Left hindlimb (tissue), 1 donor: ENCODE data around the gene GAGE13.
"Not testable (repeated sequence)": the region's sequence is repeated elsewhere in the genome, so short reads cannot be mapped to it uniquely, and the experiment has no call there.

Experiments used
- DNase-seq: peaks from one replicate; pipeline ENCODE4 v3.0.0-alpha.2; 2018

GAGE13 gene

DNA sequence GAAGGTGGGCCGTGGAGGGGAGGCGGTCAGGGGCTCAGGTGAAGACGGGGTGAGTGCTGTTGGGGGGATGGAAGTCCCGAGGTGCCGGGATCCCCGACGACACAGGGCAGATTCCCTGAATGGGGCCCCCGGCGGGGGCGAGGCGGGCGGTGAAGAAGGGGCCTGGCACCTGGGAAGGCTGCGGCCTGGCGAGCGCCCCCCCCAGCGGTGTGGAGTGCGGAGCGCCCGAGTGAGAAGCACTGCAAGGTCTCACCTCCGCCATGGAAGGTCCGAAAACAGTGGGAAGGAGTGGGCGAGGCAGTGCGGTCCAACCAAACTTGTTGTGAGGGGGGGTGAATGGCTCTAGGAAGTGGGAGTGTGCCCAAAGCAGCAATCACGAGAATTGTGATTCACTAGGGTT is 10.1 kb downstream of the GAGE13 start:
- DNase-seq, result not testable (repeated sequence)

DNA sequence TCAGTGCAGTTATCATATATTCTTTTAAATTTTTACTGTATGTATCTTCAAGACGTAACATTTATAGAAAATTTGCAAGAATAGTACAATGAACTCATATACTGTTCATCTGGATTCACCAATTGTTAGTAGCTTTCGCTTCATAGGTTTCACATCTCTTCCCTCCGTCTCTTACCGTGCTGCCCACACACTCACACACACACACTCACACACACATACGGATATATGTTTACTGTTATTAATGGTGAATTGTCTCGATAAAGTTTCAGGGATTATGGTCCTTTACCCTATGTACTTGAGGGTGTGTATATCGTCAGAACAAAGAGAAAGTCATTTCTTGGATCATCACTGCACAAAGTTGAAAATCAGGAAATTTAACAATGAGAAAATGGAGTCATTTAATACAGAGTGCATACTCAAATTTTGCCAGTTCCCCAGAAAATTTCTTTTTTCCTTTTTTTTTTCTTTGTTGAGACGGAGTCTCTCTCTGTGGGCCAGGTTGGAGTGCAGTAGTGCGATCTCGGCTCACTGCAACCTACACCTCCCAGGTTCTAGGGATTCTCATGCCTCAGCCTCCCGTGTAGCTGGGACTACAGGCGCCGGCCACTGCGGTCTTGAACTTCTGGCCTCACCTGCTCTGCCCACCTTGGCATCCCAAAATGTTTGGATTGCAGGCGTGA is 13.3 kb downstream of the GAGE13 start:
- DNase-seq, result not testable (repeated sequence)

DNA sequence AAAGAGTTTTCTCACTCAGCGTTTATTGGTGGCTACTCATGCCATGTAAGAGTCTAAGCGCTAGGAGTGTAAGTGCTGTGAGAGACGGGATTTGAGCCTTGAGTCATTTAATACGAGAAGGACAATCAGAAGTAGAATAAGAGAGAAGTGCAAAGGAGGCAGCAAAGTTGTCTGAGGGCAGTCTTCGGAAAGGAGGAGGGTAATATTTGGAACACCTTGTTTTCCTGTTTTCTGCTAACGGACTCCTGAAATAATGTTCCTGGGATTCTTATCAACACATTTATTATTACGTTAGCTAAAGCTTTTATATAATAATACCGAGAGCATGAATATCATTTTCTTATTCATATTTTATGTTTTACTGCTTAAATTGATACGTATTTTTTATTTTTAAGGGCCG is 14.0 kb downstream of the GAGE13 start:
- not testable (repeated sequence) for DNase-seq

DNA sequence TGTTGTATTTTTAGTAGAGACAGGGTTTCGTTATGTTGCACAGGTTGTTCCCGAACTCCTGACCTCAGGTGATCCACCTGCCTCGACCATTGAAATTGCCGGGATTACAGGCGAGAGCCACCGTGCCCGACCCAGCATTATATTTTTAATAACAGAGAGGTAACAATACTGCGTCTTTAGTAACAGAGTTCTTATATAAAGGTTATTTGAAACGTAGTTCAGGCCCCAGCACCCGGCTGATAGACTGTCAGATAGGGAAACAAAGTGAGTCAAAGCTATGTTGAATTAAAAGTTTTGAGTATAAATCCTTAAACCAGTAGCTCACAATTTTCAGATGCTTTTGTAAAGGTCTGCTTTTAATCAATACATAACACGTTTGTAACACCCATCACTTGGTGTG is 14.8 kb downstream of the GAGE13 start:
- DNase-seq, result not testable (repeated sequence)
